SHP77 (cell line): ENCODE measurements around the gene HEPHL1.

Source experiments
- DNase-seq, 2 experiments: peaks; one replicate each; lab custom pipeline; 2025; lab: John Stamatoyannopoulos, UW

Gene HEPHL1

DNA sequence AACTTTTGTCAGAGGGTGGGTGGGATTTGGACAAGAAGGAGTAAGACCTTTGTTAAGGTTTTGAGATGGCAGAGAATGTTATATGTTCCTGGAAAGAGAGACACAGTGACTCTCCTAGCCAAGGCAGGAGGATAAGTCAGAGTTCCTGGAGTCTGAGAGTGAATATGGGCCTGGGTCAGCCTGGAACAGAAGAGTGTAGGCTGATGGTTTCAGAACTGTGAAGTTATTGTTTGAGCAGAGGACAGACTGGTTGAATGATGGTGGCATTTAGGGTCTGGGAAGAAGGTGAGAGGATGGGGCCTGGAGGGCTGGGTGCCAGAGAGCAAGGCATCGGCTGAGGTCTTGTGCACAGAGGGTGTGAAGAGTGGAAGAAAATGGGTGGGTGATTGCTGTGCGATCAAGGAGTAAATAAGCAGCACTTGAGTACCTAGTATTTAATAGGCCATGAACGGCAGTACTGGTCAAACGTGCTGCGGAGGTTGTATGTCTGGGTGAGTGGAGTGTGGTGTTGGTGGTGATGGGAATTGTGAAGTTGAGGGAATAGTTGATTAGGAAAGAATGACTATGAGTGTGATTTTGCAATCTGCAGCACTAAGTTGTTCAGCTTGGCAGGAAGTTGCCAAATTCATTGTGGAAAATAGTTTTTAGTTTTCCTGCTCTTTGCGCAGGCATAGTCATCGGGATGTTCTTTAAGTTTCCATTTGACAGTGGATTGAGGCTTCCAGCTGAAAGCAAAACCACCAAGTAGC, 109.3 kb downstream of the HEPHL1 start:
- DNase-seq: no peak

- no peak for DNase-seq
Measured at GRCh38 chr11:94131047-94131717, 110.0 kb downstream of the HEPHL1 start.

DNA sequence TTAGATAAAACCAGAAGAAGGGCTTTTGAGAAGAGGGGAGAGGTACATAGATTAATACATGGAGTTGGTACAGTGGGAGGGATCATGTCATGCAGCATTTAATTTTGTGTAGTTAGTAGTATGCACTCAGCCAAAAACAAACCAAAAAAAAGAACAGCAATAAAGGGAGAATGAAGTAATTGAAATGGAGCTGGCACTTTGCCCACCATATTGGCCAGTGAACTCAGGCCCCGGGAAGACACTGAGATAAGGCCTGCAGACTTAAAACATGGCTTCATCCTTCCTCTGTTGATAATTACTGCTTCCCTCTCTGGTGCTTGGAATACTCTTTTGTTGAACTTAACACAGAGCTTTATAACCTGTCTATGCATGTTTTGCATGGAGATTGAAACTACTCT, 110.6 kb downstream of the HEPHL1 start:
- no peak for DNase-seq

DNA sequence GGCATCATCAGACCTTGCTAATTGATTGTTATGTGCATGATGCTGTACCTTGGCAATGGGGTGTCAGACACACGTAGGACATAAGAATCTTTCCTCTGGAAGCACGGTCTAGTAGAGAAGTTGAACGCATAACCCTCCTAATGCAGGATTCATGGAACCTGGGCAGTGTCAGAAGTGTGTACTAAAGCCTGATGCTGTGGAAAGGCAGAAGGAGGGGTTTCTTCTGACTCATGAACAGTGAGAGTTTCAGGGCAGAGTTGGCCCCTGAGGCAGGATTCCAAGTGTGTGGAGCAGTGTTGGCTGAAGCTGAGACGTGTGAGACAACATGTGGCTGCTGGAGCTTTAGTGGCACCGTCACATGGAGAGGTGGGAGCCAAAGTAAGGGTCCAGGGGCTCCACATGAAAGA, 111.0 kb downstream of the HEPHL1 start:
- no peak for DNase-seq

GRCh38 chr11:94132823-94133408, 111.8 kb downstream of the HEPHL1 start:
- DNase-seq: no peak

DNA sequence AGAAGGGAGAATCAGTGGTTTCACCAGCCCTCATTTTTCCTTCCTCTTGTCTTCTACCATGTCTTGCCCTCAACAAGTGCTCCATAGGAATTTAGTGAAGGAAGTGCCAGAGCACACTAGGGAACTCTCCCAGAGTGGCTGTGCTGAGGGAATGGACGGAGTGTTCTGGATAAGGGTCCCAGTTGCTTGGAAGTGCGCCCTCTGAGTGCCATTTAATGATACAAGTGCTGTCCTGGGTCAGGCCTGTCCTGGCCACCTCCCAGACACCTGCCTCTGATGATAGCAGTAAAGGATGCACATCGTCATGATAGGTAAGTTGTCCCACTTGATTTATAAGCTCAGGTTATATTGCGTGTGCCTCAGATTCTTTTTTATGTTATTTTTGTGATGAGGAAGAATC, 112.6 kb downstream of the HEPHL1 start:
- DNase-seq: no peak

- DNase-seq: no peak
Measured at GRCh38 chr11:94134651-94135512, 113.7 kb downstream of the HEPHL1 start.

DNA sequence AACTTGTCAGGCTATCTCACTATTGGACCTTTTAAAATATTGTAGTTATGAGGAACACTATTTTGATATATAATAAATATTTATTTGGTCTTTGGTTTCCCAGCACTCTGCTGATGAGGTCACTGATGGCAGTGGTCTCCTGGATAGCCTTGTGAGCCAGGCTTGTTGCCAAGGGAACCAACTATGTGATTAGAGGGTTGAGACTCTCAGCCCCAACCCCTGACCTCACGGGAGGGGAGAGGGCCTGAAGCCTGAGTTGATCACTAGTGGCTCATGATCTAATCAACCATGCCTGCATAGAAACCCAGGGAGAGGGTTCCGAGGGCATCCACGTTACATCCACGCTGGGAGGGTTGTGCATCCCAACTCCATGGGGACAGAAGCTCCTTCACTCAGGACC, 118.3 kb downstream of the HEPHL1 start:
- no peak for DNase-seq

GRCh38 chr11:94140154-94140655, 119.1 kb downstream of the HEPHL1 start:
- no peak for DNase-seq

- no peak for DNase-seq
Measured at GRCh38 chr11:94141511-94142307, 120.6 kb downstream of the HEPHL1 start.

- DNase-seq: no peak
Measured at GRCh38 chr11:94142308-94143281, 121.4 kb downstream of the HEPHL1 start.

- no peak for DNase-seq
Measured at GRCh38 chr11:94144216-94144615, 123.1 kb downstream of the HEPHL1 start.

DNA sequence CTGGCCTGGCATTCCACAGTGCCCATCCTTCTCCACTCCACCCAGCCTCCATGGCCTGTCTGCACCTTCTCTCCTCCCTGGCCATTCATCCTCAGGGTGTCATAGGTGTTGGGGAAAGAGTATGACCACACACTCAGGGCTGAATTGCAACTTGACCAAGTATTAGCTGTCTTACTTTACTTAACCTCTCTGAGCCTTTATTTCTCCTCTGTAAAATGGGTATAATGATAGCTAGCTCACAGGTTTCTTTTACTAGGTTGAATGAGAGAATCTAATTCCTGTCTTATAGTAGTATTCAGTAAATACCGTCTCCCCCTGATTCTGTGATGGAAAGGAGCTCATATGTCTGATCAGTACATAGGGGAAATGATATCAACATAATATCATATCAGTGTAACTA, 123.5 kb downstream of the HEPHL1 start:
- DNase-seq: no peak

DNA sequence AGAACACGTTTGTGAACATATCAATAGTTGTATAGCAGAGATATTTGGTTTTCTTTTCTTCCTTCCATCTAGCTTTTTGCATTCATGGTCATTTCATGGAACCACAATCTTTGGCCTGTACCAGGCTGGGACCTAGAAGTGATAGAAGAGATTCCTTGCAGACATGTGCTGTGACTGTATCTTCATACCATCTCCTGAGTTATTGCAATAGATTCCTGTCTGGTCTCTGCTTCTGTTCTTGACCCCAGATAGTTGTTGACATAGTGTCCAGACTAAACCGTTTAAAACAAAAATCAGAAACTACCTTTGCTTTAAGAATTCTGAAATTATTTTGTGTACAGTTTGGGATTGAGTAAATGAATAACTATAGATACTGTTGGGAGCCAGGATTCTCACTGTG, 124.3 kb downstream of the HEPHL1 start:
- DNase-seq: no peak

DNA sequence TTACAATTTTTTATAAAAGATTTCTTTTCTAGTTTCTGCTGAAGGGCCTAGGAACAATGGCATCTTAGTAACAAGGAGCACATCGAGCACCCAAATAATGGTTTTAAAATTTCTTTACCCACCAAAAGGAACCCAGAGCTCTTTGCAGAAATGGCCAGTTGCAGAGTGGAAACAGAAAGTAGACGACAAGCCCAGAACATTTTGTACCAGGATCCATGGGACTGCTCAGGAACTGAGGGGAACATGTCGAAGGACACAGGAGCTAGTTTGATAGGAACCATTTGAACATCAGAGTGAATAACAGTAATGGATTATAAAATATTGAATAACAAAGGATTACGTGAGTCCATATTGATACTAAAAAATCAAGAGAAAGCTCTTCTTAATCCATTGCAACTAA, 124.8 kb downstream of the HEPHL1 start:
- DNase-seq: no peak

DNA sequence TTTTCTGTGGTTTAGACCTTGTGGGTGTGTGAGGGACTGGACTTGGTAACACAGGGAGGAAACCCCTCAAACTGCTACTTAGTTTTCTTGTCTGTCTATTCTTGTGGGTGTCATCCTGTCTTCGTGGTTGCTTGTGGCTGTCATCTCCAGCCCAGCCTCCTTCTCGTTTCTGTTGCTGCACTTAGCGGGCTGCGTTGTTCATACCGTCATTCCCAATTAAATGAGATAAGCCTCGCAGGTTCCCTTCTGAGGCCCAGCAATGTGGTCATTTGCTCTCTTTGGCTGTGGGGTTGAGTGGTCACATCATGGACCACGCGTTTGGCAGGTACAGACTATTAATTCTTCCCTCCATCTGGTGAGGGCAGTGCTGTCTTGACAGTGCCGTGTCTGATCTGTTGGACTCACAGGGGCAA, 126.3 kb downstream of the HEPHL1 start:
- no peak for DNase-seq

GRCh38 chr11:94148189-94148588, 127.0 kb downstream of the HEPHL1 start:
- DNase-seq: no peak

GRCh38 chr11:94149431-94150017, 128.4 kb downstream of the HEPHL1 start:
- no peak for DNase-seq

DNA sequence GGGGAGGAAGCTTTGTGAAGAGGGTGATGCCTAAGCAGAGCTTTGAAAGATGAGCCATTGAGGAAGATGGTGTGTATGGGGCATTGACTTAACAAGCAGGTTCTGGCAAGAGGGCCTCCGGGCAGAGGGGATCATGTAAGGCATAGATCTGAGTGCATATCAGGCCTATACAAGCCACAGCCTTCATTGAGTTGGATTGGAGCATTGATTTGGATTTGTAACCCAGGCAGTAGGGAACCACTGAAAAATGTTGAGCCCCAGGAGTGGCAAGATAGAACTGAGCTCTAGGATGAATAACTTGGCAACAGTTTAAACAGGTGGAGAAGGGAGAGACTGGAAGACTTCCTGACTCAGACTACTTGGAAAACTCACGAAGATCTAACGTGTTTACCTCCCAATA, 128.9 kb downstream of the HEPHL1 start:
- no peak for DNase-seq
